Adrenal gland (tissue), 12 donors: ENCODE measurements around the gene TNRC6C. TPM values are rescaled to one million over a fixed set of nuclear protein-coding genes. Genes with fewer than 3 reads are reported as not detected.

ENCODE experiments used
- DNase-seq, 7 donors: peaks; one replicate each; pipeline ENCODE4 v3.0.0-alpha.2; 2019 to 2020
- H3K27ac ChIP-seq, 5 donors: fragments of 200-600 bp; sonication (generic) in 4 of 5; 1 replicate in 3 of 5; 2 replicates in 2 of 5; pipeline versions ENCODE4 v1.5.1 to v1.8.0; 2016 to 2020; ENCODE audit warnings: mild to moderate bottlenecking in 1 of 5
- H3K27me3 ChIP-seq: fragments of 200-600 bp; 2 replicates; pipeline ENCODE4 v1.8.0; 2021
- H3K36me3 ChIP-seq, 2 donors: fragments of 200-600 bp; replicated peaks in 1 of 2; 1 replicate in 1 of 2; 2 replicates in 1 of 2; pipeline versions ENCODE4 v1.5.1 to v1.8.0; 2018 to 2022
- H3K4me1 ChIP-seq, 2 donors: fragments of 200-600 bp; replicated peaks in 1 of 2; 1 replicate in 1 of 2; 2 replicates in 1 of 2; pipeline versions ENCODE4 v1.5.1 to v1.8.0; 2018 to 2021
- H3K4me3 ChIP-seq, 4 donors: fragments of 200-600 bp; sonication (generic) in 3 of 4; one replicate each; pipeline ENCODE4 v1.5.1; 2016 to 2018
- H3K9me3 ChIP-seq, 3 donors: fragments of 200-600 bp; sonication (generic) in 1 of 3; replicated peaks in 1 of 3; 1 replicate in 2 of 3; 2 replicates in 1 of 3; pipeline versions ENCODE4 v1.5.1 to v1.8.0; 2016 to 2021
- CTCF ChIP-seq, 6 experiments: fragments of 450-650 bp in 4 of 6; fragments of 200-600 bp in 2 of 6; sonication (generic) in 1 of 6; IDR thresholded peaks; 1 replicate in 5 of 6; 2 replicates in 1 of 6; pipeline versions ENCODE4 v1.5.1 to v1.8.0; 2016 to 2021; ENCODE audit warnings: antibody characterized with exemption in 6 of 6, mild to moderate bottlenecking in 2 of 6, moderate library complexity in 1 of 6
- POLR2A ChIP-seq, 2 donors: fragments of 450-650 bp; IDR thresholded peaks; one replicate each; pipeline ENCODE4 v1.6.1; 2017; ENCODE audit warnings: antibody characterized with exemption in 2 of 2, mild to moderate bottlenecking in 2 of 2, moderate library complexity in 1 of 2
- WGBS, 4 donors: extraction: QIAGEN DNeasy Blood & Tissue Kit in 2 of 4; methylation state at CpG; one replicate each; pipeline versions ENCODE4 v1.1.5 to v1.1.7; 2013 to 2017; 5-methylcytosine and 5-hydroxymethylcytosine counted together
- intact Hi-C, 2 donors: fragments of 100-400 bp; cut with DNase I; formaldehyde crosslinking; loops; one replicate each; pipeline versions ENCODE4 v1.14.1 to v1.15.0; 2022 to 2023
- polyA plus RNA-seq, 3 donors: library from polyadenylated mRNA; stranded (reverse); fragments of 200-250 nt in 2 of 3; fragments of 350-450 nt in 1 of 3; fragmentation: Illumina TruSeq in 1 of 3; extraction: RNeasy Lipid Tissue Mini Kit (QIAGEN cat#74804) in 1 of 3; gene quantifications; one replicate each; pipeline ENCODE4 v1.2.3, GENCODE V29; 2013 to 2014
- total RNA-seq, 9 donors: library from RNA; depleted of rRNA in 4 of 9; stranded (reverse); fragments of >200 nt in 4 of 9; fragments of 120-200 nt in 1 of 9; fragmentation: NEBNext Ultra II Directional in 1 of 9; extraction: Animal tissue kit (Norgen Biotek cat#: 25700) in 1 of 9; gene quantifications; one replicate each; pipeline versions ENCODE4 v1.1.0 to v1.2.4, GENCODE V29; 2013 to 2023
- donor health status: healthy with polysubstance abuse.
- donor health status: Bipolar disorder and iron deficiency.
- donor health status: DM: yes; HTN: yes; CAD: no.
- donor health status: DM: no; HTN: no; CAD: no.
- donor health status: DM: no; HTN: no; CAD: no.
- donor health status: DM: yes; HTN: yes; CAD: no.

The TNRC6C gene
- total and polyA plus RNA-seq, 12 donors: 2.8 to 18.7 (median 11.2) TPM

- Histone ChIP-seq H3K27ac (no peak overlapping the region), H3K27me3 (no peaks in the 10 kb centered on the region), H3K9me3 (no peaks in the 10 kb centered on the region), H3K36me3 (peaks cover 0 to 8% of the 10 kb centered on the region in 2 donors), H3K4me1 (no peaks in the 10 kb centered on the region), H3K4me3 (no peak overlapping the region)
- no peak for TF ChIP-seq POLR2A (IDR thresholded peaks at IDR 0.05)
- TF ChIP-seq CTCF (IDR thresholded peaks at IDR 0.05): no peak
- intact Hi-C loops: no loop called here
- no peak for DNase-seq
Observed at GRCh38 chr17:78006338-78006737, 47.8 kb downstream of the TNRC6C start.

GRCh38 chr17:78007647-78008046, 49.1 kb downstream of the TNRC6C start:
- Histone ChIP-seq H3K4me1 (no peaks in the 10 kb centered on the region), H3K4me3 (no peak overlapping the region), H3K27me3 (no peaks in the 10 kb centered on the region), H3K27ac (no peak overlapping the region), H3K9me3 (no peaks in the 10 kb centered on the region), H3K36me3 (peaks cover 0 to 8% of the 10 kb centered on the region in 2 donors)
- TF ChIP-seq POLR2A (IDR thresholded peaks at IDR 0.05) (no peak), CTCF (IDR thresholded peaks at IDR 0.05) (no peak)
- no peak for DNase-seq
- WGBS, 4 donors: 91 to 96% (median 92%) methylated on average over 2 of the region's 2 CpGs
- intact Hi-C loops: no loop called here

- intact Hi-C loops: loop anchor here (5.0 to 10.0 kb wide), 3 partner anchors 46 to 468 kb away; no protein-coding TSS in a partner anchor
- WGBS, 4 donors: 65 to 78% (median 75%) methylated on average over 7 of the region's 7 CpGs
- Histone ChIP-seq H3K27ac (no peak overlapping the region), H3K27me3 (no peaks in the 10 kb centered on the region), H3K36me3 (peaks cover 0 to 8% of the 10 kb centered on the region in 2 donors), H3K9me3 (no peaks in the 10 kb centered on the region), H3K4me1 (no peaks in the 10 kb centered on the region), H3K4me3 (no peak overlapping the region)
- TF ChIP-seq POLR2A (IDR thresholded peaks at IDR 0.05) (no peak), CTCF (IDR thresholded peaks at IDR 0.05) (no peak)
- no peak for DNase-seq
Observed at GRCh38 chr17:78010759-78011158, 52.3 kb downstream of the TNRC6C start.

- intact Hi-C loops: loop anchor here (5.0 to 10.0 kb wide), 3 partner anchors 48 to 470 kb away; no protein-coding TSS in a partner anchor
- H3K36me3 ChIP-seq: peaks cover 0 to 8% of the 10 kb centered on the region in 2 donors
- no peaks in the 10 kb centered on the region for H3K9me3 ChIP-seq
- TF ChIP-seq POLR2A (IDR thresholded peaks at IDR 0.05) (no peak), CTCF (IDR thresholded peaks at IDR 0.05) (no peak)
- DNase-seq: no peak
- no peaks in the 10 kb centered on the region for H3K4me1 ChIP-seq
- H3K27ac ChIP-seq: no peak overlapping the region
- WGBS, 4 donors: 90 to 94% (median 92%) methylated on average over 1 of the region's 1 CpG
- H3K4me3 ChIP-seq: no peak overlapping the region
- no peaks in the 10 kb centered on the region for H3K27me3 ChIP-seq
Observed at GRCh38 chr17:78012428-78012827, 53.9 kb downstream of the TNRC6C start.
